Natural killer cell (primary cell): ENCODE results near the gene METTL22. TPM values are rescaled to one million over a fixed set of nuclear protein-coding genes. Genes with fewer than 3 reads are reported as not detected.

ENCODE experiments used
- ATAC-seq, 3 donors: fragments of 150-1000 bp in 2 of 3; fragments of 200-7000 bp in 1 of 3; cut with Tn5 transposase; 1 replicate in 1 of 3; 2 replicates in 2 of 3; pipeline ENCODE4 v1.10.0; 2021; ENCODE audit warnings: mild to moderate bottlenecking in 2 of 3, moderate library complexity in 2 of 3
- DNase-seq, 2 donors: peaks; one replicate each; pipeline versions ENCODE4 v3.0.0 to v3.0.0-alpha.2; 2013 to 2021; ENCODE audit warnings: mixed read lengths in 1 of 2
- H3K27ac ChIP-seq: one replicate; pipeline ENCODE4 v1.5.1; 2013; ENCODE audit warnings: mild to moderate bottlenecking, low read length
- H3K27me3 ChIP-seq: one replicate; pipeline ENCODE4 v1.6.1; 2013; ENCODE audit warnings: low read length; ENCODE audit not compliant: control insufficient read depth, insufficient read depth
- H3K36me3 ChIP-seq: one replicate; pipeline ENCODE4 v1.6.1; 2013; ENCODE audit warnings: low read length; ENCODE audit not compliant: control insufficient read depth, insufficient read depth
- H3K4me1 ChIP-seq: one replicate; pipeline ENCODE4 v1.6.1; 2013; ENCODE audit warnings: low read length; ENCODE audit not compliant: control insufficient read depth, insufficient read depth
- H3K4me3 ChIP-seq: one replicate; pipeline ENCODE4 v1.5.1; 2013; ENCODE audit warnings: low read length
- H3K9me3 ChIP-seq: one replicate; pipeline ENCODE4 v1.6.1; 2013; ENCODE audit warnings: low read length; ENCODE audit not compliant: control insufficient read depth, insufficient read depth
- H3K27ac Mint-ChIP-seq, 2 donors: one replicate each; pipeline ENCODE4 v1.8.0; 2022; ENCODE audit warnings: mild to moderate bottlenecking in 2 of 2, mixed read lengths in 2 of 2, moderate library complexity in 1 of 2
- H3K27me3 Mint-ChIP-seq, 2 donors: one replicate each; pipeline ENCODE4 v1.8.0; 2022; ENCODE audit warnings: low read depth in 2 of 2, mixed read lengths in 2 of 2
- H3K36me3 Mint-ChIP-seq: one replicate; pipeline ENCODE4 v1.8.0; 2022; ENCODE audit warnings: mixed read lengths
- H3K4me1 Mint-ChIP-seq, 2 donors: one replicate each; pipeline ENCODE4 v1.8.0; 2022; ENCODE audit warnings: mixed read lengths in 2 of 2
- H3K4me3 Mint-ChIP-seq: one replicate; pipeline ENCODE4 v1.8.0; 2022; ENCODE audit warnings: mild to moderate bottlenecking, moderate library complexity, mixed read lengths
- H3K9me3 Mint-ChIP-seq, 2 donors: one replicate each; pipeline ENCODE4 v1.8.0; 2022; ENCODE audit warnings: mixed read lengths in 2 of 2
- WGBS: methylation state at CpG from one replicate; pipeline ENCODE4 v1.1.7; 2013; ENCODE audit warnings: missing lambda C conversion rate; ENCODE audit not compliant: insufficient coverage; 5-methylcytosine and 5-hydroxymethylcytosine counted together
- intact Hi-C: fragments of 100-400 bp; cut with micrococcal nuclease; formaldehyde crosslinking; loops from one replicate; pipeline ENCODE4 v1.14.2; 2022
- total RNA-seq, 4 donors: library from RNA; stranded (reverse); fragments of 120-200 nt in 1 of 4; gene quantifications; one replicate each; pipeline versions ENCODE4 v1.2.3 to v1.2.4, GENCODE V29; 2013 to 2022
- TF ChIP-seq, protein P1 (sequence below): fragments of 200-600 bp; IDR thresholded peaks from one replicate; pipeline ENCODE4 v1.8.0; 2022; ENCODE audit warnings: antibody characterized with exemption

METTL22 gene
- total RNA-seq, 3 donors from 2014 or later (not counting 1 experiment from before 2014, with no cell fraction given) = 27.1 to 45.8 (median 38.9) TPM

DNA sequence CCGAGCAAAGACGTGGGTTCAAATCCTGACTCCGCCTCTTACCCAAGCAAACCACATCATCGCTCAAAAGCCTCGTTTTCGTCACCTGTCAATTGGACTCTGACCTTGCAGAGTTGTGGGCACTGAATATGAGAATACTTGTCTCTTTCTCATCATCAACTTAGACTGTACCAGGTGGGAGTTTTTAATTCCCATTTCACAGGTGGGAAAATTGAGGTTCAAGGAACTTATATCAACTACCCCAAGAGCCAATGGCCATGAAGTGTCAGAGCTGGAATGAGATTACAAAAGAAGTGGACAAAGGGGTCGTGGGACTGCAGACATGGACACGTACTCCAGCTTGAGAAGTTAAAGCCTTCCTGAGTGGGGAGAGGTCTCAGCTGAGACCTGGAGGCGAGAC is 41.9 kb upstream of the METTL22 start:
- H3K4me3 Mint-ChIP-seq = no peak overlapping the region
- intact Hi-C loops = no loop called here
- no peak for DNase-seq
- no peaks in the 10 kb centered on the region for H3K36me3 ChIP-seq
- H3K9me3 ChIP-seq = no peaks in the 10 kb centered on the region
- peaks cover 0 to 5% of the 10 kb centered on the region in 2 donors for H3K4me1 Mint-ChIP-seq
- 81% methylated on average over 9 of the region's 9 CpGs for WGBS
- H3K36me3 Mint-ChIP-seq = no peaks in the 10 kb centered on the region
- no peaks in the 10 kb centered on the region for H3K9me3 Mint-ChIP-seq
- H3K27ac ChIP-seq = no peak overlapping the region
- H3K4me3 ChIP-seq = no peak overlapping the region
- TF ChIP-seq, protein P1, sequence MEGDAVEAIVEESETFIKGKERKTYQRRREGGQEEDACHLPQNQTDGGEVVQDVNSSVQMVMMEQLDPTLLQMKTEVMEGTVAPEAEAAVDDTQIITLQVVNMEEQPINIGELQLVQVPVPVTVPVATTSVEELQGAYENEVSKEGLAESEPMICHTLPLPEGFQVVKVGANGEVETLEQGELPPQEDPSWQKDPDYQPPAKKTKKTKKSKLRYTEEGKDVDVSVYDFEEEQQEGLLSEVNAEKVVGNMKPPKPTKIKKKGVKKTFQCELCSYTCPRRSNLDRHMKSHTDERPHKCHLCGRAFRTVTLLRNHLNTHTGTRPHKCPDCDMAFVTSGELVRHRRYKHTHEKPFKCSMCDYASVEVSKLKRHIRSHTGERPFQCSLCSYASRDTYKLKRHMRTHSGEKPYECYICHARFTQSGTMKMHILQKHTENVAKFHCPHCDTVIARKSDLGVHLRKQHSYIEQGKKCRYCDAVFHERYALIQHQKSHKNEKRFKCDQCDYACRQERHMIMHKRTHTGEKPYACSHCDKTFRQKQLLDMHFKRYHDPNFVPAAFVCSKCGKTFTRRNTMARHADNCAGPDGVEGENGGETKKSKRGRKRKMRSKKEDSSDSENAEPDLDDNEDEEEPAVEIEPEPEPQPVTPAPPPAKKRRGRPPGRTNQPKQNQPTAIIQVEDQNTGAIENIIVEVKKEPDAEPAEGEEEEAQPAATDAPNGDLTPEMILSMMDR = no peak
- H3K27me3 ChIP-seq = no peaks in the 10 kb centered on the region
- H3K4me1 ChIP-seq = no peaks in the 10 kb centered on the region
- peaks cover 5 to 12% of the 10 kb centered on the region in 2 donors for H3K27me3 Mint-ChIP-seq
- no peak overlapping the region for H3K27ac Mint-ChIP-seq
- ATAC-seq = no peak

DNA sequence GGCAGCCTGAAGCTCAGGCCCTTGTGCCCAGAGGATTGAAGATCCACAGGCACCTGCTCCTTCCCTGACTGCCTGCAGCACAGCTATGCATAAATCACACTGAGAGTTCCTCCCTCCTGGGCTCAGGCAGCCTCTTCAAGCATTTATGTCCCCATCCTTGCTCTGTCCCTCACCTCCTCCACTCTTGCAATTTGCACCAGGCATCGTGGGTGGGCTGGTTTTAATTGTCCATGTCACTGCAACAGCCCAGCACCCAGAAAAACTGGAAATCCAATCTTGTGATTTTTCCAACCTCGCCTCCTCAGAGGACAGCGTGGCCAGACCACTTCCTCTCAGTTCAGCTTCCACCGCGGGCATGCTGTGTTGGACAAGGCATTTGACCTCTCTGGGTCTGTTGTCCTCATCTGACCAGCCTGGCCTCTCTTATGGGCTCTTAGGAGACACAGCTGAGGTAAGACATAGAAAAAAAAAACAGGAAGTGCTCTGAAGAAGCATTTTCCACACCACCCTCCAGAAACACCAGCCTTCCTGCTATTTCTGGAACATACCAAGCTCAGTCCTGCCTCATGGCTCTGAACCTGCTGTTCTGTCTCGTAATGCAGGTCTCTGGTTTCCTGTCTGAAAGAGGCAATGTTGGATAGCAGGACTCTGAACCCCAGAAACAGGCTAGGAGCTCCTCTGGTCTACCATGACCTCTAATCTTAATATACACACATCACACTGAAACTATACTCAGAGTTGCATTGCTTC is 39.5 kb upstream of the METTL22 start:
- no peak for ATAC-seq
- Mint-ChIP-seq H3K27ac (no peak overlapping the region), H3K36me3 (no peaks in the 10 kb centered on the region), H3K9me3 (no peaks in the 10 kb centered on the region), H3K4me1 (peaks cover 0 to 5% of the 10 kb centered on the region in 2 donors), H3K4me3 (no peak overlapping the region), H3K27me3 (peaks cover 4 to 21% of the 10 kb centered on the region in 2 donors)
- no peak overlapping the region for H3K4me3 ChIP-seq
- 8% methylated on average over 6 of the region's 6 CpGs for WGBS
- no peak for DNase-seq
- TF ChIP-seq, protein P1 = no peak
- H3K27me3 ChIP-seq = no peaks in the 10 kb centered on the region
- no peaks in the 10 kb centered on the region for H3K4me1 ChIP-seq
- intact Hi-C loops = no loop called here
- no peak overlapping the region for H3K27ac ChIP-seq
- no peaks in the 10 kb centered on the region for H3K36me3 ChIP-seq
- H3K9me3 ChIP-seq = no peaks in the 10 kb centered on the region

DNA sequence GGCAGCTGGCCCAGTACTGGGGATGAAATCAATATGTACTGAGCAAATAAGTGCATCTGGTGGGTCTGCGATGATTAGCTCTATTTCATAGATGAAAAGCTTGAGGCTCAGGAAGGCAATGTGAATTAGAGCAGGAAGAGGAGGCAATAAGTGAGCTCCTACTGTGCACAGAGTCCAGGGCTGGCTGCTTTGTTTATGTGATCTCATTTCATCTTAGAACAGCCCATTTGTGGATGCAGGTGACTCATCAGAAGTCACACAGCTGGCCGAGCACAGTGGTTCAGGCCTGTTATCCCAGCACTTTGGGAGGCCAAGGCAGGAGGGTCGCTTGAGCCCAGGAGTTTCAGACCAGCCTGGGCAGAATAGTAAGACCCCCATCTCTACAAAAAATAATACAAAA is 38.3 kb upstream of the METTL22 start:
- no peak overlapping the region for H3K27ac ChIP-seq
- no peaks in the 10 kb centered on the region for H3K36me3 ChIP-seq
- no peaks in the 10 kb centered on the region for H3K36me3 Mint-ChIP-seq
- H3K4me3 Mint-ChIP-seq = no peak overlapping the region
- H3K4me1 Mint-ChIP-seq = peaks cover 0 to 5% of the 10 kb centered on the region in 2 donors
- no peaks in the 10 kb centered on the region for H3K4me1 ChIP-seq
- peaks cover 13 to 28% of the 10 kb centered on the region in 2 donors for H3K27me3 Mint-ChIP-seq
- TF ChIP-seq, protein P1 = no peak
- intact Hi-C loops = no loop called here
- 83% methylated on average over 2 of the region's 3 CpGs for WGBS
- ATAC-seq = no peak
- H3K9me3 ChIP-seq = no peaks in the 10 kb centered on the region
- H3K9me3 Mint-ChIP-seq = no peaks in the 10 kb centered on the region
- DNase-seq = no peak
- no peaks in the 10 kb centered on the region for H3K27me3 ChIP-seq
- H3K4me3 ChIP-seq = no peak overlapping the region
- no peak overlapping the region for H3K27ac Mint-ChIP-seq

DNA sequence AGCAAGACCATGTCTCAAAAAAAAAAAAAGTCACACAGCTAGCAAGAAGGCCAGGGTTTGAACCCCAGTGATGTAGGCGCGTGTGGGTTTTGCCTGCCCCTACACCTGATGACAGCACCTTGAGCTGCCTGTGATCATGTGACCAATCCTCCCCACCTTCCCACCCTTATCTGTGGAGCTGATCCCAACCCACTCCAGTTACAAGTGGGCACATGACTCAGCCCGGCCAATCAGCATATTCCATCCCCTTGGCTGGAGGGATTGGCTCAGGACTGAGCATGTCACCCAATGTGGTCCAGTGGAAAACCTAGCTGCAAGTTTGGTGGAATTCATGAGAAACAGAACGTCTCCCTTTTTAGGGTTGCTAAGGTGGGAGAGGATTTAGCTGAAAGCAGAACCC is 37.8 kb upstream of the METTL22 start:
- no peaks in the 10 kb centered on the region for H3K4me1 ChIP-seq
- ATAC-seq = no peak
- no peak overlapping the region for H3K4me3 ChIP-seq
- peaks cover 2% of the 10 kb centered on the region for H3K27me3 ChIP-seq
- Mint-ChIP-seq H3K4me3 (no peak overlapping the region), H3K27me3 (peaks cover 18 to 34% of the 10 kb centered on the region in 2 donors), H3K4me1 (peaks cover 0 to 5% of the 10 kb centered on the region in 2 donors), H3K9me3 (no peaks in the 10 kb centered on the region), H3K27ac (no peak overlapping the region), H3K36me3 (no peaks in the 10 kb centered on the region)
- TF ChIP-seq, protein P1 = no peak
- H3K36me3 ChIP-seq = no peaks in the 10 kb centered on the region
- intact Hi-C loops = no loop called here
- no peak for DNase-seq
- 78% methylated on average over 4 of the region's 4 CpGs for WGBS
- no peaks in the 10 kb centered on the region for H3K9me3 ChIP-seq
- H3K27ac ChIP-seq = no peak overlapping the region
